ENCODE data around the gene MAML2. TPM values are rescaled to one million over a fixed set of nuclear protein-coding genes. Genes with fewer than 3 reads are reported as not detected.

MAML2 gene
- polyA plus RNA-seq, 1 of the 3 experiments (the other 2 are of a cell fraction), result 20.1 TPM

- Histone ChIP-seq H3K9ac (no peak overlapping the region), H3F3A (replicated peaks; ENCODE audit: insufficient read depth) (peaks cover 36% of the 10 kb centered on the region), H3K4me2 (no peak overlapping the region; the same call in 1 of the 2 replicates), H3K36me3 (replicated peaks in 1 of 2; ENCODE audit: control insufficient read depth in 1 of 2, insufficient read depth in 2 of 2, low read length in 1 of 2) (peaks cover 0 to 6% of the 10 kb centered on the region in 2 experiments), H3K27me3 (ENCODE audit: insufficient read depth) (no peaks in the 10 kb centered on the region), H2AFZ (ENCODE audit: low read depth) (no peak overlapping the region), H4K20me1 (ENCODE audit: insufficient read depth) (no peaks in the 10 kb centered on the region), H3K9me2 (no peaks in the 10 kb centered on the region), H3K4me3 (ENCODE audit: low read depth in 2 of 2, low read length in 1 of 2) (no peak overlapping the region), H3K9me3 (no peaks in the 10 kb centered on the region), H3K79me2 (ENCODE audit: insufficient read depth) (peaks cover 79% of the 10 kb centered on the region), H3K27ac (ENCODE audit: low read depth in 2 of 2, low read length in 1 of 2) (peak overlapping the region; percentile 39 to 98; a peak in 3 of 4 replicates), H3K4me1 (ENCODE audit: control insufficient read depth in 1 of 2, insufficient read depth in 2 of 2, low read depth in 1 of 2, low read length in 1 of 2) (peaks cover under 1 to 42% of the 10 kb centered on the region in 2 experiments)
- TF ChIP-seq FOXM1 (IDR thresholded peaks at IDR 0.05; ENCODE audit: low read depth) (no peak), RAD21 (IDR thresholded peaks at IDR 0.05; ENCODE audit: low read length) (no peak), EZH2phosphoT487 (IDR thresholded peaks at IDR 0.05; ENCODE audit: borderline replicate concordance, low read depth) (no peak), MXI1 (IDR thresholded peaks at IDR 0.05; ENCODE audit: low read depth, low read length) (no peak), CTCF (IDR thresholded peaks at IDR 0.05) (no peak), ZBTB33 (IDR thresholded peaks at IDR 0.05; ENCODE audit: borderline replicate concordance, low read depth) (no peak), PBX3 (IDR thresholded peaks at IDR 0.05) (no peak), FOSL2 (IDR thresholded peaks at IDR 0.05; ENCODE audit: borderline replicate concordance, low read depth) (no peak), NRF1 (IDR thresholded peaks at IDR 0.05; ENCODE audit: low read depth, low read length) (no peak), REST (IDR thresholded peaks at IDR 0.05; ENCODE audit: low read depth, low read length) (no peak)
- no peak for DNase-seq
- CTCF ChIA-PET, result interaction anchor here (1.3 kb wide), 1 partner anchor 27 kb away, joined by 3 read pairs; no protein-coding TSS in a partner anchor
- WGBS (ENCODE audit: low lambda C conversion rate), result 100% methylated on average over 1 of the region's 1 CpG
- POLR2A ChIA-PET, result no interaction called here
Observed at GRCh38 chr11:96227244-96227643, 115.8 kb downstream of the MAML2 start.

Measured in SK-N-SH (cell line).